IPS-15b (cell line): ENCODE results near the gene LEF1.

Experiments
- H3K27me3 ChIP-seq: one replicate; pipeline ENCODE4 v1.6.1; 2013; ENCODE audit warnings: low read length; ENCODE audit not compliant: control insufficient read depth, insufficient read depth
- H3K36me3 ChIP-seq: one replicate; pipeline ENCODE4 v1.6.1; 2013; ENCODE audit warnings: low read length; ENCODE audit not compliant: control insufficient read depth, insufficient read depth
- H3K4me1 ChIP-seq: one replicate; pipeline ENCODE4 v1.6.1; 2013; ENCODE audit warnings: mild to moderate bottlenecking, low read length; ENCODE audit not compliant: control insufficient read depth, insufficient read depth
- H3K4me3 ChIP-seq: one replicate; pipeline ENCODE4 v1.5.1; 2013; ENCODE audit warnings: low read depth, low read length
- H3K9ac ChIP-seq: one replicate; pipeline ENCODE4 v1.6.1; 2013; ENCODE audit warnings: low read depth, mild to moderate bottlenecking, low read length
- H3K9me3 ChIP-seq: one replicate; pipeline ENCODE4 v1.6.1; 2013; ENCODE audit warnings: mild to moderate bottlenecking, low read length; ENCODE audit not compliant: control insufficient read depth, insufficient read depth

Gene LEF1

DNA sequence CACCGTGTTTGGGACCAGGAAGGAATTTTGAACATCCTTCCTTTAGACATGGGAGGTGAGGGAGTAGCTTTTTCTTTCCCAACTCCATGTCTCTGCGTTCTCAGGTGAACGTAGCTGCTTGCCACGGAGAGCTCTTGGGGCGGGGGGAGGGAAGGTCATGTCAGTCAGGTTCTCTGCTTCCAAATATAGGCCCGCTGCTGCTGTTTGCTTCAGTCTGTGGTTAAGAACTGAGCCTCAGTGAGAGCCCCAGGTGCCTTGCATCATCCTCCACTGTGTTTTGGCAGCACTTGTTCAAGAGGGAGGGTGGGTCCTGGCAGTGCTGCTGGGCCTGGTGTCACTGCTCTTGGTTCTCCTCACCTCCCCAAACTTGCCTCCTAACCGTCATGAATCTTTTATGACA, 132.5 kb downstream of the LEF1 start:
- Histone ChIP-seq H3K4me3 (no peak overlapping the region), H3K9ac (no peak overlapping the region), H3K4me1 (no peaks in the 10 kb centered on the region), H3K9me3 (no peaks in the 10 kb centered on the region), H3K36me3 (no peaks in the 10 kb centered on the region), H3K27me3 (no peaks in the 10 kb centered on the region)

DNA sequence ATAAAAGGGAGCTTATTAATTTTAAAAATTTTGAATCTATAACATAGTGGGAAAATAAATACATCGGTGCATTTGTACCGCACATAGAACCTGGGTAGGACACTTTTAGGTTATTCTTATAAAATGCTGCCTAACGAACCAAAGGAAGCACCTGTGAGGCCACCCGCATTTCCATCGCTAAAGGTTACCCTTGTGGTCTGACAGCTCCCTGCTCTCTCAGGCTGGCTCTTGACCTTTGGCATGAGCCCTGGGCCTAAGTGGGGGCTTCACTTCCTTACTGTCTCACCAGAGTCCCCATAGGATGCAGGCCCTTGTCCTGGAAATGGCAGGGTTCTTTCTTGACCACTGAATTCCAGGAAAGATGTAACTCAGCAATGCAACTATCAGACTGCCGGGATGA, 133.0 kb downstream of the LEF1 start:
- no peaks in the 10 kb centered on the region for H3K27me3 ChIP-seq
- no peaks in the 10 kb centered on the region for H3K4me1 ChIP-seq
- no peaks in the 10 kb centered on the region for H3K9me3 ChIP-seq
- no peaks in the 10 kb centered on the region for H3K36me3 ChIP-seq
- no peak overlapping the region for H3K4me3 ChIP-seq
- H3K9ac ChIP-seq = no peak overlapping the region

DNA sequence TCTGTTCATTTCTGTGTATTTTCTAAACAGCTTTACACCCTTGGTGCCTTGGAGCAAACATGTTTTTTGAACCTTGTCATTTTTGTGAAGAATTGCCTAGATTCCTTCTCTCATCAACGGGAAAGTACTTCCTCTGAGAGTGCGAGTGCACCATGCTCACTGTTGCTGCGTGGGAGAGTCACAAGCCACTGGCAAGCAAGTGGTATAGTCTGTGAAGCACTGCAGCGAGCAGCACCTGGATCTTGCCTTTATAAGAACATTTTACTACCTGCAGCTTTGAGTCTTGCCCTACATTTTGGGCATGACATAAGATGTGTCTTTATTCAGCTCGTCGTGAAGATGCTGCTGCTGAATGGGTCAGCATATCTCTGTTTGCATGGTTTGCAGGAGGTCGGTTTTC, 134.2 kb downstream of the LEF1 start:
- no peaks in the 10 kb centered on the region for H3K36me3 ChIP-seq
- H3K9ac ChIP-seq = no peak overlapping the region
- no peaks in the 10 kb centered on the region for H3K9me3 ChIP-seq
- H3K4me3 ChIP-seq = no peak overlapping the region
- no peaks in the 10 kb centered on the region for H3K27me3 ChIP-seq
- H3K4me1 ChIP-seq = no peaks in the 10 kb centered on the region

DNA sequence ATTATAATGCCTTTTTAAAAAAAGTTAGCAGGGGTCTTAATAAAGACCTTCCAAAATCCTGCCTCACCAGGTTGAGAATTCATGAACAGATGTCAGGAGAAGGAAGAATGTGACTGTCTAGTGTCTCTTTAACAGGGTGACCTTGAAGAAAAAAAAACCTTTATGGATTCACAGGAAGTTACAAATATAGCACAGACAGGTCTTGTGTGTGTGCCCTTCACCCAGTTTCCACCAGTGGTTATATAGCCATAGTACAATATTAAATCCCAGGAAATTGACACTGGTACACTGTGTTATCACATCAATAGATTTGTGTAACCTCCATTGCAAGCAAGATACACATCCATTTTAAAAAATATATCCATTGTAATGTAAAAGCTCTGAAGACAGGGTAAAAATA, 135.4 kb downstream of the LEF1 start:
- Histone ChIP-seq H3K27me3 (no peaks in the 10 kb centered on the region), H3K36me3 (no peaks in the 10 kb centered on the region), H3K4me1 (no peaks in the 10 kb centered on the region), H3K9me3 (no peaks in the 10 kb centered on the region), H3K9ac (no peak overlapping the region), H3K4me3 (no peak overlapping the region)

DNA sequence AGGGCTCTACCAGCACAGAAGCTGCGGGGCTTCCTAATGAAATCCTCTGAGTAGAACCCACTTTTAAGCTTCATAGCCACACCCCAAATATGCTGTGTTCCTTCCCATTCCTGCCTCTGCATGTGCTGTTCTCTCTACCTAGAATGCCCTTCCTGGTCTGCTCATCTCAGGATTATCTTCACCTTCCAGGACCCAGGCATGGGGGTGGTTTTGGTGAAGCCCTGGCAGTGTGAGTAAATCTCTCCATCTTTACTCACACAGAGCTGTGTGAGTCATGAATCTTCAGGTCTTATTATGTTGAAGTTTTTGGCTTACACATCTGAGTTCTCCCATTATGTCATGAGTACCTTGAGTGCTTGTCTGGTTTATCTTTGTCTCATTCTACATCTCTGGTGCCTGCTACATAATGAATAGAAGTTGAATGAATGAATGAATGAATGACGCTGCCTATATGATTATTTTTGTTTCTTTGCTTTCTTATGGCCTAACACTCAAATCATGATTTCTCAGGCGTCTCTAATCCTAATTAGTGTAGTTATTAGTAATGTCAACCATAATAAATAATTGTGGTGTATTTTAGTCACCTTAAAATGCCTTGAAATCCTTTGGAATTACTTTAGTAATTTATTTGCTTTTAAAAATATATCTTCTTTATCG, 137.2 kb downstream of the LEF1 start:
- Histone ChIP-seq H3K9ac (no peak overlapping the region), H3K36me3 (no peaks in the 10 kb centered on the region), H3K4me1 (no peaks in the 10 kb centered on the region)

DNA sequence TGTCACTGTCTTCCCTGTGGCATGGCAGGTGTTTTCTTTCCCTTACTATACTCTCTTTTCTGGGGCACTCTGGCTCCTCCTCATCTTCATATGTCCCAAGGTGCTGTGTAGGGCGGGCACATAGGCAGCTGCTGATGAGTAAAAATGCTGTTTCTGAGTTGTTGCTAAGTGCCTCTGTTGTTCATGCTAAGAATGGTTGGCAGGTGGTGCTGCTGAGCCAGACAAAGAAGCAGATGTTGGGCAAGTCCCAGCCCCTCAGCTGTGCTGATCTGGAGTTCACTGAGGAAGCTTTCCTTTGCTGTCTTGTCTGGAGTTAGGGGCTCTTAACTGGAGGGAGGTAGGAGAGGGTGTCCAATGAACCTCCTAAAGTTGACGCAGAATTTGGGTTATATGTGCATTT, 138.4 kb downstream of the LEF1 start:
- H3K9ac ChIP-seq = no peak overlapping the region
- H3K4me3 ChIP-seq = no peak overlapping the region
- H3K36me3 ChIP-seq = no peaks in the 10 kb centered on the region
- H3K9me3 ChIP-seq = no peaks in the 10 kb centered on the region
- no peaks in the 10 kb centered on the region for H3K27me3 ChIP-seq
- H3K4me1 ChIP-seq = no peaks in the 10 kb centered on the region

More for the DNA sequence above, 137.2 kb downstream of the LEF1 start:
- Histone ChIP-seq H3K9me3 (no peaks in the 10 kb centered on the region), H3K27me3 (no peaks in the 10 kb centered on the region), H3K4me3 (no peak overlapping the region)

DNA sequence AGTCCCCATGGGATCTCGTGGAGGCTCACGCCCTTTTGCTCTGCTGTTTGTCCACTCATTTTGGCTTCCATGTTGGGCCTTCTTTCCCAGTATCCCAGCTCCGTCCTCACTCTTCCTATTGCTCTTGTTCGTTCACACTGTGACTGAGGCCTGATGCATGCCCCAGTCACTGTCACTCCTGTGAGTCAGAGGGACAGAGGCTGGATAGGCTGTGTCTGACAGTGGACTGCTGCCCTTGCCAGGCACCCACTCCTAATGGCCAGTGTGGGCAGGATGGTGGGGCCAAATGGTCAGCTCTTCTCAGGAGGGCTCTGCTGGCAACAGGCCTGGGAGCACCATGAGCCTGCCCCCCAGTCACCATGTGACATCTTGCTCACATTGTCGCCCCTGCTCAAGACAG, 139.0 kb downstream of the LEF1 start:
- no peak overlapping the region for H3K9ac ChIP-seq
- H3K9me3 ChIP-seq = no peaks in the 10 kb centered on the region
- H3K4me3 ChIP-seq = no peak overlapping the region
- no peaks in the 10 kb centered on the region for H3K27me3 ChIP-seq
- H3K36me3 ChIP-seq = no peaks in the 10 kb centered on the region
- no peaks in the 10 kb centered on the region for H3K4me1 ChIP-seq

DNA sequence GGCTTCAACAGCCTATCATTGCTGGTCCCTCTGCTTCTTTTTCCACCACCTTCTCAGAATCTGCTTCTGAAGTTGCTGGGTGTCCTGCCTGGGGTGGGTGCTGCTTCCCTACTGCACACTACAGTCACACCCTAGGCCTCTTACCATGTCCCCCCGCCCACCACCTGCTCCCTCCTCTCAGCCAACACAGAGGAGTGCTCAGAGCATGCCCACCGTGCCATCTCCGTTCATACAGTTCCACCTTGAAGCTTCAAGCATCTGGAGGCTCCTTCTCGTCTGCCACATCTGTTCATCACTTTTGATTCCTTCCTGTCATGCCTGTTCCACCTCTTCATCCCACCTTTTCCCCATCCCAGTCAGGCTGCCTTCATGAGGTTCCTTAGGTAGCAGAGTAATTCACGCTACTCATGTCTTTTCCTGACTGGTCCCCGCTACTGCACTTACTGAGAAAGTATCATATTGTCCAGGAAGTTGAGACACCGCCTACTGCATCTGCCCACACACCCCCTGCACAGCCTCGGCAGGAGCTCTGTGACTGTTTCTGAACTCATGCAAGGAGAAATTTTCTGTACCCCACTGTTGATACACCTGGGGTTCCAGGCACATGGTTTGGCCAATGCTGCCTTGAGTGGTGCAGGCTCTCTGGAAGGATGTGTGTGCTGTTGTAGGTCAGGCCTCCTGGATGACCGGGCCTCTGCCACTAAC, 139.6 kb downstream of the LEF1 start:
- no peaks in the 10 kb centered on the region for H3K9me3 ChIP-seq
- H3K4me3 ChIP-seq = no peak overlapping the region
- H3K9ac ChIP-seq = no peak overlapping the region
- H3K36me3 ChIP-seq = no peaks in the 10 kb centered on the region
- H3K27me3 ChIP-seq = no peaks in the 10 kb centered on the region
- H3K4me1 ChIP-seq = no peaks in the 10 kb centered on the region

DNA sequence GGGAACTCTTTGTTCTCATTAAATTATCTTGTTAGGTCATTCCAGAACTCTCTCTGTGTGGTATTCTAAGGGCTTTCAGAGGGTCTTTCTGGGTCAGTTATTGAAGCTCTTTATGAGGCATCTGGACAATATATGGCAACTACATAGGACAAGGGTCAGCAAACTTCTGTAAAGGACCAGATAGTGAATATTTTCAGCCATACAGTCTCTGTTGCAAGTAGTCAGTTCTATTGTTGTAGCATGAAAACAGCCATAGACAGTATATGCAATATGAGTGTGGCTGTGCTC, 143.9 kb downstream of the LEF1 start:
- no peak overlapping the region for H3K9ac ChIP-seq
- H3K27me3 ChIP-seq = no peaks in the 10 kb centered on the region
- H3K36me3 ChIP-seq = peaks cover 2% of the 10 kb centered on the region
- no peak overlapping the region for H3K4me3 ChIP-seq
- no peaks in the 10 kb centered on the region for H3K9me3 ChIP-seq
- no peaks in the 10 kb centered on the region for H3K4me1 ChIP-seq

DNA sequence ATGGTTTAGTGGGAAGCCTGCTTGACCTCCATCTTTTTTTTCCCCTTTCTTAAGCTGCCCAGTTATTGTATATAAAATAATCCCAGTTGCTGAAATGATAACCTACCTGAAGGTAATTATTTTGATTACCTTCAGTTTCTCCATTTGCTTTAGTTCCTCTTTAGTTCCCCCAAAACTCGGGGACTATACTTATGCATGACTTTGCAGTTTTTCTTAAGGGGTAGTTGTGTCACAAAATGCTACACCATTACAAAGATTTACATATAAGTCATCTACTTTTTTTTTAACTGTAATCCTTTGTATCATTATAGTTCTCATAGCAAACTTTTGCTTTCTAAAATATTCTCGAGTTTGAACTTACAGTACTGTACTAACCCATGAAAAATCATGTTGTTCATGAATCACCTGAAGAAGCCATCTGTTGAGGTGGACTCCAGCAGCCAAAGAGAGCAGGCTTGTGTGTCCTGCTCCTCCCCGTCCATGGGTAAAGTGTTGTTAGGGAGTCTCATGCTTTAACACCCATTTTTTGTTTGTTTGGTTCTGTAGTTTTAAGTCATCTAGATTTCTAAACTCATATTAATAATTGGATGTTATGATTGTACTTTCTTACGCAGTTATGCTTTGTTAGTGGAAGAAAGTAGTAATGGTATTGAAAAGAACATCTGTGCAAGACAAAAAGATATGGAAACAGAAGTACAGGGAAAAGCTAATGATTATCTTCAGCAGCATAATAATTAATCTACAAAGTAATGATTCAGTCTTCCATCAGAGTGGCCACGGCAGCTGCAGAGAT, 144.5 kb downstream of the LEF1 start:
- Histone ChIP-seq H3K9me3 (no peaks in the 10 kb centered on the region), H3K4me3 (no peak overlapping the region), H3K9ac (no peak overlapping the region), H3K36me3 (peaks cover 7% of the 10 kb centered on the region), H3K27me3 (no peaks in the 10 kb centered on the region), H3K4me1 (no peaks in the 10 kb centered on the region)

DNA sequence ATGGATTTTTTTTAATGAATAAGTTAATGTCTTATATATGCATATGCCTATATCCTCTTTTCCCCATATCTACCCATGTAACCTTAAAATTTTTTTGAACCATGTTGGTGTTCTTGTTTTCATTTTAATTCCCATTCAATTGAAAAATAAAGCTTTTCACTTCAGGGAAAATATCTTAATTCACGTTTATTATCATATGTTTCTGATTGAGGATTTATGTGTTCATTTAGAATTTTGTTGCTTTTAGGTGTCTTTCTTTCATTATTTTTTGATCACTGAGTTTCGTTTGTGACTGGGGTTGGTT, 149.9 kb downstream of the LEF1 start:
- no peak overlapping the region for H3K4me3 ChIP-seq
- H3K27me3 ChIP-seq = no peaks in the 10 kb centered on the region
- no peaks in the 10 kb centered on the region for H3K9me3 ChIP-seq
- H3K4me1 ChIP-seq = no peaks in the 10 kb centered on the region
- H3K9ac ChIP-seq = no peak overlapping the region
- peaks cover 12% of the 10 kb centered on the region for H3K36me3 ChIP-seq
